ENCODE results near the gene UNK.

DNA sequence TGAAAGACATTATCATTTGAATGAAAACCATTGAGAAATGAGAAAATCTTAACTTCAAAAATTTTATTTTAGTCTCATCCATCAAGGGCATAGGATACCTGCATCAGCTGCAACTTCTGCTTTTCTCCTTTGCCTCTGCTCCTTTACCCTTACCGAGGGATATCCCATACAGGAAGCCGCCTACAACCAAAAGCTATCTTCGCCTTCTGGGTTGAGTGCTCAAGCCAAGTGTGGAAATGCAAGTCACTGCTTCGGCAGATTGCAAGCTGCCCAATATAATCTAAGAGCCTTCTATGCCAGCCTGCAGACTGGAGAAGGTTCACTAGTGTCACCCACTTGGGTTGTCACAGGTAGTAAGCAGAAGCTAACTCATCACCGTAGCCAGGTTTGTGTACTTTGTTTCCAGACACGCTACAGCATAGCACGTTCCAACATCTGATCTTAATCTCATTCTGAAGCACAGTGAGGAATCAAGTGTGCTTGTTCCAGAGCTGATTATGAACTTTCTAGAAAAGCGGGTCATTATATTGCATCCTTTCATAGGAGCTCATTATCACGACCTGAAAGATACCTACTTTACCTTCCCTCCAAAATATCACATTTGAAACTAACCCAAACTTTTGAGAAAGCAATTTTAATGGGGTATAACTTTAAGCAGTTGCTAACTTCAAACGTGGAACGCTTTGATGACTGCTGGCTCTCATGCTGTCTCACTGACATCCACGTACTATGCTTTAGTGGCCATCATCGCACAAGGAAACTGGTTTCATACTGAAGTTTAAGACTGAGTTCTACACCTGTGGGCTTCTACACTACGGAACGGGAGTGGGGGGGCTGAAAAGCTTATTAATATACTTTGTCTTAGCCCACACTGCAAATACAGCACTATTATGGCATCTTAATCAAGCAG, 8.0 kb upstream of the UNK start:
- TF ChIP-seq, protein P1, sequence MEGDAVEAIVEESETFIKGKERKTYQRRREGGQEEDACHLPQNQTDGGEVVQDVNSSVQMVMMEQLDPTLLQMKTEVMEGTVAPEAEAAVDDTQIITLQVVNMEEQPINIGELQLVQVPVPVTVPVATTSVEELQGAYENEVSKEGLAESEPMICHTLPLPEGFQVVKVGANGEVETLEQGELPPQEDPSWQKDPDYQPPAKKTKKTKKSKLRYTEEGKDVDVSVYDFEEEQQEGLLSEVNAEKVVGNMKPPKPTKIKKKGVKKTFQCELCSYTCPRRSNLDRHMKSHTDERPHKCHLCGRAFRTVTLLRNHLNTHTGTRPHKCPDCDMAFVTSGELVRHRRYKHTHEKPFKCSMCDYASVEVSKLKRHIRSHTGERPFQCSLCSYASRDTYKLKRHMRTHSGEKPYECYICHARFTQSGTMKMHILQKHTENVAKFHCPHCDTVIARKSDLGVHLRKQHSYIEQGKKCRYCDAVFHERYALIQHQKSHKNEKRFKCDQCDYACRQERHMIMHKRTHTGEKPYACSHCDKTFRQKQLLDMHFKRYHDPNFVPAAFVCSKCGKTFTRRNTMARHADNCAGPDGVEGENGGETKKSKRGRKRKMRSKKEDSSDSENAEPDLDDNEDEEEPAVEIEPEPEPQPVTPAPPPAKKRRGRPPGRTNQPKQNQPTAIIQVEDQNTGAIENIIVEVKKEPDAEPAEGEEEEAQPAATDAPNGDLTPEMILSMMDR (IDR thresholded peaks at IDR 0.05; ENCODE audit: insufficient read depth, low read depth, low read length) = no peak
- TF ChIP-seq EZH2 (IDR thresholded peaks at IDR 0.05; ENCODE audit: insufficient read depth, low read length) = no peak

All from astrocyte (in vitro differentiated cells and primary cell).